ENCODE results near the gene GUCY2C. TPM values are rescaled to one million over a fixed set of nuclear protein-coding genes. Genes with fewer than 3 reads are reported as not detected.

GUCY2C gene
- total and polyA plus RNA-seq, 8 donors: 0.40 to 0.64 (median 0.50) TPM; not detected in 2

DNA sequence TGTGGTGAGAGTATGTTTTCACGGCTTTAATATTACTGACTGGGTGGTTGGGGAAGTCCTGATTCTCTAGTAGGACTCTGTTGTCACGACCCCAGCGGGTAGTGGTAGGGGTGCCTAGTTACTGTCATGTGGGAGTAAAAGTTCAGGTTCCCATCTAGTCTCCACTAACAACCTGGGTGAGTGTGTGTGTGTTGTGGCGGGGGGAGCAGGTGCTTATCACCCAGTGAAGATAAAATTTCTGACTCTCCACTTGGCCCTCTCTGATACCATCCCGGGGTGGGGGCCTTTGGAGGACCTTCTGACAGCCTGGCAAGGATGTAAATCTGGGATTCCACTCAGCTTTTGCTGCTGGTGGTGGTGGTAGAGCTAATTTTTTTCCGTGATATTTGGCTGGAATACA, 35.4 kb upstream of the GUCY2C start:
- peaks cover 0 to 13% of the 10 kb centered on the region in 2 donors for H3K9me3 ChIP-seq
- no peaks in the 10 kb centered on the region for H3K27me3 ChIP-seq
- TF ChIP-seq, protein P1, sequence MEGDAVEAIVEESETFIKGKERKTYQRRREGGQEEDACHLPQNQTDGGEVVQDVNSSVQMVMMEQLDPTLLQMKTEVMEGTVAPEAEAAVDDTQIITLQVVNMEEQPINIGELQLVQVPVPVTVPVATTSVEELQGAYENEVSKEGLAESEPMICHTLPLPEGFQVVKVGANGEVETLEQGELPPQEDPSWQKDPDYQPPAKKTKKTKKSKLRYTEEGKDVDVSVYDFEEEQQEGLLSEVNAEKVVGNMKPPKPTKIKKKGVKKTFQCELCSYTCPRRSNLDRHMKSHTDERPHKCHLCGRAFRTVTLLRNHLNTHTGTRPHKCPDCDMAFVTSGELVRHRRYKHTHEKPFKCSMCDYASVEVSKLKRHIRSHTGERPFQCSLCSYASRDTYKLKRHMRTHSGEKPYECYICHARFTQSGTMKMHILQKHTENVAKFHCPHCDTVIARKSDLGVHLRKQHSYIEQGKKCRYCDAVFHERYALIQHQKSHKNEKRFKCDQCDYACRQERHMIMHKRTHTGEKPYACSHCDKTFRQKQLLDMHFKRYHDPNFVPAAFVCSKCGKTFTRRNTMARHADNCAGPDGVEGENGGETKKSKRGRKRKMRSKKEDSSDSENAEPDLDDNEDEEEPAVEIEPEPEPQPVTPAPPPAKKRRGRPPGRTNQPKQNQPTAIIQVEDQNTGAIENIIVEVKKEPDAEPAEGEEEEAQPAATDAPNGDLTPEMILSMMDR (IDR thresholded peaks at IDR 0.05): no peak
- no peaks in the 10 kb centered on the region for H3K4me1 ChIP-seq
- H3K4me3 ChIP-seq: no peak overlapping the region
- ATAC-seq (no peak), DNase-seq (no peak)
- no peak overlapping the region for H3K27ac ChIP-seq
- H3K36me3 ChIP-seq: no peaks in the 10 kb centered on the region
- intact Hi-C loops (cut with DNase I): loop anchor here in 1 of 2 donors (10.0 kb wide), 1 partner anchor 253 kb away; no protein-coding TSS in a partner anchor

DNA sequence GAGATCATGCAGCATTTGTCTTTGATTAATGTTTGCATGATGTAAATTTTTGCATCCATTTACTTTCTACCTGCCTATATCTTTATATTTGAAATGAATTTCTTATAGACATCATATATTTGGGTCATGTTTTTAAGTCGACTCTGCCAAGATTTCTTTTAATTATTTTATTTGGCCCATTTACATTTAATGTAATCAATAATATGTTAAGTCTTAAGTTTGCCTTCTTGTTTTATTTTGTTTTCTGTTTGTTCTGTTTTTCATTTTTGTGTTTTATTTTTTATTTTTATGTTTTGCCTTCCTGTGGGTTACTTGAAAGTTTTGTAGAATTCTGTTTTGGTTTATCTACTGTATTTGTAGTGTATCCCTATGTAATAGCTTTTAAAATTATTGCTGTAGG, 33.2 kb upstream of the GUCY2C start:
- TF ChIP-seq, protein P1 (IDR thresholded peaks at IDR 0.05): no peak
- no peaks in the 10 kb centered on the region for H3K27me3 ChIP-seq
- no peak overlapping the region for H3K4me3 ChIP-seq
- ATAC-seq (no peak), DNase-seq (no peak)
- no peaks in the 10 kb centered on the region for H3K4me1 ChIP-seq
- H3K36me3 ChIP-seq: no peaks in the 10 kb centered on the region
- peaks cover 0 to 21% of the 10 kb centered on the region in 2 donors for H3K9me3 ChIP-seq
- intact Hi-C loops (cut with DNase I): no loop called here
- H3K27ac ChIP-seq: no peak overlapping the region

DNA sequence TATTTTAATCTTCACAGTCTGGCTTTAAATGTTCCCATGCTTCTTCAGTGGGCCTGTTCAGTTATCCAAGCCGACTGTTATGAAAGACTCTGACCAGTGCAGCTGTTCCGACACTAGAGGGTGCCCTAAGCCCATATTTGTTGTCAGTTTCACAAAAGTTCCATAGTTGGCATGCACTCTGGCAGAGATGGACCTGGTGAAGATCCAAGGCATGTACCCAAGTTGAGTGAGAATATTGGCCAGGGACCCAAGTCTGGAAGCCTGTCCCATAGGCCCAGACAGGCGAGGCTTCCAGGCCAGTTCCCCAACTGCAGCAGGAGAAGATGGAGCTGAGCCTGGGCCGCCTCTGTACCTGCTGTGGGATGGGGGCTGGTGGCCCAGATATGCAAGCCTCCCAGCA, 27.4 kb upstream of the GUCY2C start:
- no peak overlapping the region for H3K4me3 ChIP-seq
- peaks cover 0 to 12% of the 10 kb centered on the region in 2 donors for H3K9me3 ChIP-seq
- no peaks in the 10 kb centered on the region for H3K4me1 ChIP-seq
- H3K36me3 ChIP-seq: no peaks in the 10 kb centered on the region
- H3K27ac ChIP-seq: no peak overlapping the region
- intact Hi-C loops (cut with DNase I): no loop called here
- ATAC-seq: peak; percentile 93
- TF ChIP-seq, protein P1 (IDR thresholded peaks at IDR 0.05): peak; percentile 70 to 72
- peak in 3 of 4 donors; percentile 7 to 42 (median 39) for DNase-seq
- H3K27me3 ChIP-seq: no peaks in the 10 kb centered on the region

- no peaks in the 10 kb centered on the region for H3K27me3 ChIP-seq
- no peaks in the 10 kb centered on the region for H3K36me3 ChIP-seq
- intact Hi-C loops (cut with DNase I): no loop called here
- DNase-seq (peak in 2 of 4 donors; percentile 4 to 16), ATAC-seq (peak; percentile 76)
- H3K4me1 ChIP-seq: no peaks in the 10 kb centered on the region
- H3K9me3 ChIP-seq: no peaks in the 10 kb centered on the region
- H3K27ac ChIP-seq: no peak overlapping the region
- TF ChIP-seq, protein P1 (IDR thresholded peaks at IDR 0.05): peak; percentile 46 to 53
- H3K4me3 ChIP-seq: no peak overlapping the region
Measured at GRCh38 chr12:14716848-14717444, 20.5 kb upstream of the GUCY2C start.

GRCh38 chr12:14714437-14714836, 18.0 kb upstream of the GUCY2C start:
- Histone ChIP-seq H3K36me3 (no peaks in the 10 kb centered on the region), H3K9me3 (no peaks in the 10 kb centered on the region), H3K4me1 (no peaks in the 10 kb centered on the region), H3K27ac (no peak overlapping the region), H3K4me3 (no peak overlapping the region), H3K27me3 (peaks cover 0 to 10% of the 10 kb centered on the region in 2 donors)
- intact Hi-C loops (cut with DNase I): no loop called here
- TF ChIP-seq, protein P1 (IDR thresholded peaks at IDR 0.05): no peak
- DNase-seq (no peak), ATAC-seq (no peak)

Data from left lung (tissue), 10 donors.